GM23338 (cell line): ENCODE data around the gene CPSF2. TPM values are rescaled to one million over a fixed set of nuclear protein-coding genes. Genes with fewer than 3 reads are reported as not detected.

ENCODE experiments used
- ATAC-seq: fragments of 200-7000 bp; cut with Tn5 transposase; 3 replicates; pipeline ENCODE4 v1.9.1; 2020
- DNase-seq: peaks from one replicate; pipeline ENCODE4 v3.0.0-alpha.2; 2015; ENCODE audit warnings: low spot score
- H2AFZ ChIP-seq: fragments of 200-600 bp; sonication (generic); 2 replicates; pipeline ENCODE4 v1.8.0; 2016; ENCODE audit warnings: antibody characterized with exemption, mild to moderate bottlenecking, moderate library complexity
- H3F3A ChIP-seq: fragments of 200-600 bp; sonication (generic); replicated peaks from 2 replicates; pipeline ENCODE4 v1.8.0; 2017; ENCODE audit warnings: antibody characterized with exemption, mixed run types, low read depth
- H3K27ac ChIP-seq: fragments of 200-600 bp; sonication (generic); 2 replicates; pipeline ENCODE4 v1.6.1; 2016; ENCODE audit warnings: low read depth
- H3K27me3 ChIP-seq: fragments of 200-600 bp; sonication (generic); 2 replicates; pipeline ENCODE4 v1.8.0; 2016; ENCODE audit warnings: mild to moderate bottlenecking, mixed run types, moderate library complexity; ENCODE audit not compliant: insufficient read depth
- H3K36me3 ChIP-seq: fragments of 200-600 bp; sonication (generic); 2 replicates; pipeline ENCODE4 v1.8.0; 2016; ENCODE audit warnings: mild to moderate bottlenecking; ENCODE audit not compliant: insufficient read depth
- H3K4me1 ChIP-seq: fragments of 200-600 bp; sonication (generic); 2 replicates; pipeline ENCODE4 v1.8.0; 2016; ENCODE audit warnings: mild to moderate bottlenecking, moderate library complexity; ENCODE audit not compliant: insufficient read depth
- H3K4me2 ChIP-seq: fragments of 200-600 bp; sonication (generic); 2 replicates; pipeline ENCODE4 v1.7.1; 2017; ENCODE audit warnings: mixed run types
- H3K4me3 ChIP-seq: fragments of 200-600 bp; sonication (generic); 2 replicates; pipeline ENCODE4 v1.6.1; 2016; ENCODE audit warnings: mixed run types
- H3K79me2 ChIP-seq: fragments of 200-600 bp; sonication (generic); replicated peaks from 2 replicates; pipeline ENCODE4 v1.8.0; 2017; ENCODE audit warnings: mild to moderate bottlenecking; ENCODE audit not compliant: insufficient read depth
- H3K9me2 ChIP-seq: fragments of 200-600 bp; sonication (generic); 2 replicates; pipeline ENCODE4 v1.8.0; 2017; ENCODE audit not compliant: insufficient read depth
- H4K20me1 ChIP-seq: fragments of 200-600 bp; sonication (generic); replicated peaks from 2 replicates; pipeline ENCODE4 v1.8.0; 2017; ENCODE audit warnings: mild to moderate bottlenecking; ENCODE audit not compliant: insufficient read depth
- H3K27ac Mint-ChIP-seq: 2 replicates; pipeline ENCODE4 v1.8.0; 2020; ENCODE audit warnings: inconsistent platforms, mild to moderate bottlenecking, moderate library complexity, mixed read lengths
- H3K27me3 Mint-ChIP-seq: 3 replicates; pipeline ENCODE4 v1.8.0; 2022; ENCODE audit warnings: low read depth, mild to moderate bottlenecking, moderate library complexity, mixed read lengths, inconsistent platforms; ENCODE audit not compliant: insufficient read depth, poor library complexity
- H3K36me3 Mint-ChIP-seq: 3 replicates; pipeline ENCODE4 v1.8.0; 2021; ENCODE audit warnings: low read depth, mild to moderate bottlenecking, inconsistent platforms, moderate library complexity, mixed read lengths
- H3K4me1 Mint-ChIP-seq: 3 replicates; pipeline ENCODE4 v1.8.0; 2020; ENCODE audit warnings: mild to moderate bottlenecking, inconsistent platforms, mixed read lengths
- H3K4me3 Mint-ChIP-seq: 3 replicates; pipeline ENCODE4 v1.8.0; 2021; ENCODE audit warnings: moderate library complexity, mild to moderate bottlenecking, inconsistent platforms, mixed read lengths
- H3K9me3 Mint-ChIP-seq: 3 replicates; pipeline ENCODE4 v1.8.0; 2020; ENCODE audit warnings: moderate library complexity, mild to moderate bottlenecking, inconsistent platforms, mixed read lengths
- EZH2 ChIP-seq: fragments of 200-600 bp; sonication (generic); IDR thresholded peaks from one replicate; pipeline ENCODE4 v1.8.0; 2017; ENCODE audit warnings: antibody characterized with exemption, mild to moderate bottlenecking, low read depth; ENCODE audit not compliant: unreplicated experiment
- JUNB ChIP-seq: IDR thresholded peaks from one replicate; pipeline ENCODE4 v1.6.1; 2016; ENCODE audit warnings: antibody characterized with exemption; ENCODE audit not compliant: unreplicated experiment
- NANOG ChIP-seq: IDR thresholded peaks from 2 replicates; pipeline ENCODE4 v1.6.1; 2016; ENCODE audit warnings: antibody characterized with exemption, borderline replicate concordance
- POLR2AphosphoS5 ChIP-seq: IDR thresholded peaks from 2 replicates; pipeline ENCODE4 v1.6.1; 2016; ENCODE audit warnings: antibody characterized with exemption, low read depth
- REST ChIP-seq: IDR thresholded peaks from one replicate; pipeline ENCODE4 v1.6.1; 2018; ENCODE audit warnings: antibody characterized with exemption; ENCODE audit not compliant: unreplicated experiment
- STAT1 ChIP-seq: IDR thresholded peaks from one replicate; pipeline ENCODE4 v1.6.1; 2016; ENCODE audit warnings: antibody characterized with exemption; ENCODE audit not compliant: unreplicated experiment
- ZNF331 ChIP-seq: fragments of 250-450 bp; sonication (Bioruptor Pico); IDR thresholded peaks from 2 replicates; pipeline ENCODE4 v1.5.0; 2020; ENCODE audit warnings: low read depth, mild to moderate bottlenecking, moderate library complexity
- ZNF462 ChIP-seq: fragments of 250-450 bp; sonication (Bioruptor Pico); IDR thresholded peaks from 2 replicates; pipeline ENCODE4 v1.5.0; 2020; ENCODE audit warnings: mild to moderate bottlenecking, moderate library complexity
- polyA plus RNA-seq: library from polyadenylated mRNA; unstranded; fragments of >200 nt; fragmentation: Nextera tagmentation; extraction: Ambion mirVana; gene quantifications from 2 replicates; pipeline ENCODE4 v1.2.1, GENCODE V29; 2016
- total RNA-seq: library from RNA; depleted of rRNA; stranded (reverse); fragments of >200 nt; shearing (Covaris generic); gene quantifications from 2 replicates; pipeline ENCODE4 v1.2.3, GENCODE V29; 2014
- TF ChIP-seq, protein P1 (sequence below), 2 experiments: fragments of 200-600 bp in 1 of 2; sonication (generic) in 1 of 2; conservative IDR thresholded peaks; 2 replicates each; pipeline versions ENCODE4 v1.5.1 to v1.6.1; 2016 to 2017; ENCODE audit warnings: antibody characterized with exemption in 2 of 2, low read depth in 2 of 2, mild to moderate bottlenecking in 2 of 2, moderate library complexity in 1 of 2

CPSF2 gene
- total and polyA plus RNA-seq, 2 experiments from 2014 or later: 54.2 to 112 TPM

- Histone ChIP-seq H3K9me2 (0 out of 2 replicates have a peak, but pooled peaks cover 4% of the 10 kb centered on the region), H3K4me1 (no peaks in the 10 kb centered on the region), H3K36me3 (no peaks in the 10 kb centered on the region), H3K27ac (no peak overlapping the region), H4K20me1 (no peaks in the 10 kb centered on the region), H3K4me3 (no peak overlapping the region), H3K79me2 (no peaks in the 10 kb centered on the region), H3K27me3 (no peaks in the 10 kb centered on the region), H3K4me2 (no peak overlapping the region), H2AFZ (no peak overlapping the region), H3F3A (no peaks in the 10 kb centered on the region)
- Mint-ChIP-seq H3K4me1 (no peaks in the 10 kb centered on the region), H3K4me3 (no peak overlapping the region), H3K27ac (no peak overlapping the region), H3K36me3 (no peaks in the 10 kb centered on the region), H3K27me3 (peaks cover 3% of the 10 kb centered on the region), H3K9me3 (0 out of 3 replicates have a peak, but pooled peaks cover 5% of the 10 kb centered on the region)
- DNase-seq (no peak), ATAC-seq (no peak)
- TF ChIP-seq STAT1 (no peak), EZH2 (no peak), ZNF331 (CRISPR knock-in tag) (no peak), JUNB (no peak), NANOG (no peak), ZNF462 (no peak), POLR2AphosphoS5 (no peak), REST (no peak)
- TF ChIP-seq, protein P1, sequence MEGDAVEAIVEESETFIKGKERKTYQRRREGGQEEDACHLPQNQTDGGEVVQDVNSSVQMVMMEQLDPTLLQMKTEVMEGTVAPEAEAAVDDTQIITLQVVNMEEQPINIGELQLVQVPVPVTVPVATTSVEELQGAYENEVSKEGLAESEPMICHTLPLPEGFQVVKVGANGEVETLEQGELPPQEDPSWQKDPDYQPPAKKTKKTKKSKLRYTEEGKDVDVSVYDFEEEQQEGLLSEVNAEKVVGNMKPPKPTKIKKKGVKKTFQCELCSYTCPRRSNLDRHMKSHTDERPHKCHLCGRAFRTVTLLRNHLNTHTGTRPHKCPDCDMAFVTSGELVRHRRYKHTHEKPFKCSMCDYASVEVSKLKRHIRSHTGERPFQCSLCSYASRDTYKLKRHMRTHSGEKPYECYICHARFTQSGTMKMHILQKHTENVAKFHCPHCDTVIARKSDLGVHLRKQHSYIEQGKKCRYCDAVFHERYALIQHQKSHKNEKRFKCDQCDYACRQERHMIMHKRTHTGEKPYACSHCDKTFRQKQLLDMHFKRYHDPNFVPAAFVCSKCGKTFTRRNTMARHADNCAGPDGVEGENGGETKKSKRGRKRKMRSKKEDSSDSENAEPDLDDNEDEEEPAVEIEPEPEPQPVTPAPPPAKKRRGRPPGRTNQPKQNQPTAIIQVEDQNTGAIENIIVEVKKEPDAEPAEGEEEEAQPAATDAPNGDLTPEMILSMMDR (conservative IDR thresholded peaks at IDR 0.05; ENCODE audit: low read depth in 2 of 2): no peak
These were observed 54.0 kb downstream of the CPSF2 start for GRCh38 chr14:92175811-92176210.
